ENCODE data around the gene ADAMTS12. TPM values are rescaled to one million over a fixed set of nuclear protein-coding genes. Genes with fewer than 3 reads are reported as not detected.

Gene ADAMTS12
- total and polyA plus RNA-seq, 2 experiments from 2014 or later = 9.1 to 17.1 TPM

DNA sequence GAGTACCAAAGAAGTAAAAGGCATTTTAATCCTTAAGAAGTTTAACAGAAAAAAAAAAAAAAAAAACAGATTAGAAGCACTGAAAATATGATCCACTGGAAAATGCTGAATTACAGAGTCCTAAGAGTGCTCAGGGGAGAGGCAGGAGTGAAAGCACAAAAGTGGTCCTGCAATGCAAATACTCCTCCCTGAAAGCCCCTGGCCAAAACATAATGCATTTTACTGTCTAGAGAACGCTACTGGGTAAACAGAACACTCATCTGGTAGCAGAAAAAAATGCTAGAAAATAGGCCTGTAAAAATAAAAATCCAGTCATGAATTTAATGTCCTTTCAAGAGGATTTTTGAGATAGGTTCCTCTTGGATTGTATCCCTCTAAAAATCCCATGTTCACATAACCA, 81.9 kb downstream of the ADAMTS12 start:
- TF ChIP-seq, protein P1, sequence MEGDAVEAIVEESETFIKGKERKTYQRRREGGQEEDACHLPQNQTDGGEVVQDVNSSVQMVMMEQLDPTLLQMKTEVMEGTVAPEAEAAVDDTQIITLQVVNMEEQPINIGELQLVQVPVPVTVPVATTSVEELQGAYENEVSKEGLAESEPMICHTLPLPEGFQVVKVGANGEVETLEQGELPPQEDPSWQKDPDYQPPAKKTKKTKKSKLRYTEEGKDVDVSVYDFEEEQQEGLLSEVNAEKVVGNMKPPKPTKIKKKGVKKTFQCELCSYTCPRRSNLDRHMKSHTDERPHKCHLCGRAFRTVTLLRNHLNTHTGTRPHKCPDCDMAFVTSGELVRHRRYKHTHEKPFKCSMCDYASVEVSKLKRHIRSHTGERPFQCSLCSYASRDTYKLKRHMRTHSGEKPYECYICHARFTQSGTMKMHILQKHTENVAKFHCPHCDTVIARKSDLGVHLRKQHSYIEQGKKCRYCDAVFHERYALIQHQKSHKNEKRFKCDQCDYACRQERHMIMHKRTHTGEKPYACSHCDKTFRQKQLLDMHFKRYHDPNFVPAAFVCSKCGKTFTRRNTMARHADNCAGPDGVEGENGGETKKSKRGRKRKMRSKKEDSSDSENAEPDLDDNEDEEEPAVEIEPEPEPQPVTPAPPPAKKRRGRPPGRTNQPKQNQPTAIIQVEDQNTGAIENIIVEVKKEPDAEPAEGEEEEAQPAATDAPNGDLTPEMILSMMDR (conservative IDR thresholded peaks at IDR 0.05; ENCODE audit: low read depth in 2 of 2) = no peak
- no peak for TF ChIP-seq ZNF114 (CRISPR knock-in tag; IDR thresholded peaks at IDR 0.05)
- no peak for TF ChIP-seq EZH2phosphoT487 (IDR thresholded peaks at IDR 0.05; ENCODE audit: unreplicated experiment)
- TF ChIP-seq POLR2AphosphoS5 (IDR thresholded peaks at IDR 0.05; ENCODE audit: low read depth) = no peak
- TF ChIP-seq, protein P2, sequence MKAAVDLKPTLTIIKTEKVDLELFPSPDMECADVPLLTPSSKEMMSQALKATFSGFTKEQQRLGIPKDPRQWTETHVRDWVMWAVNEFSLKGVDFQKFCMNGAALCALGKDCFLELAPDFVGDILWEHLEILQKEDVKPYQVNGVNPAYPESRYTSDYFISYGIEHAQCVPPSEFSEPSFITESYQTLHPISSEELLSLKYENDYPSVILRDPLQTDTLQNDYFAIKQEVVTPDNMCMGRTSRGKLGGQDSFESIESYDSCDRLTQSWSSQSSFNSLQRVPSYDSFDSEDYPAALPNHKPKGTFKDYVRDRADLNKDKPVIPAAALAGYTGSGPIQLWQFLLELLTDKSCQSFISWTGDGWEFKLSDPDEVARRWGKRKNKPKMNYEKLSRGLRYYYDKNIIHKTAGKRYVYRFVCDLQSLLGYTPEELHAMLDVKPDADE (IDR thresholded peaks at IDR 0.05) = no peak
- no peak for TF ChIP-seq CREB1 (CRISPR knock-in tag; IDR thresholded peaks at IDR 0.05; ENCODE audit: low read depth)
- TF ChIP-seq, protein P3, sequence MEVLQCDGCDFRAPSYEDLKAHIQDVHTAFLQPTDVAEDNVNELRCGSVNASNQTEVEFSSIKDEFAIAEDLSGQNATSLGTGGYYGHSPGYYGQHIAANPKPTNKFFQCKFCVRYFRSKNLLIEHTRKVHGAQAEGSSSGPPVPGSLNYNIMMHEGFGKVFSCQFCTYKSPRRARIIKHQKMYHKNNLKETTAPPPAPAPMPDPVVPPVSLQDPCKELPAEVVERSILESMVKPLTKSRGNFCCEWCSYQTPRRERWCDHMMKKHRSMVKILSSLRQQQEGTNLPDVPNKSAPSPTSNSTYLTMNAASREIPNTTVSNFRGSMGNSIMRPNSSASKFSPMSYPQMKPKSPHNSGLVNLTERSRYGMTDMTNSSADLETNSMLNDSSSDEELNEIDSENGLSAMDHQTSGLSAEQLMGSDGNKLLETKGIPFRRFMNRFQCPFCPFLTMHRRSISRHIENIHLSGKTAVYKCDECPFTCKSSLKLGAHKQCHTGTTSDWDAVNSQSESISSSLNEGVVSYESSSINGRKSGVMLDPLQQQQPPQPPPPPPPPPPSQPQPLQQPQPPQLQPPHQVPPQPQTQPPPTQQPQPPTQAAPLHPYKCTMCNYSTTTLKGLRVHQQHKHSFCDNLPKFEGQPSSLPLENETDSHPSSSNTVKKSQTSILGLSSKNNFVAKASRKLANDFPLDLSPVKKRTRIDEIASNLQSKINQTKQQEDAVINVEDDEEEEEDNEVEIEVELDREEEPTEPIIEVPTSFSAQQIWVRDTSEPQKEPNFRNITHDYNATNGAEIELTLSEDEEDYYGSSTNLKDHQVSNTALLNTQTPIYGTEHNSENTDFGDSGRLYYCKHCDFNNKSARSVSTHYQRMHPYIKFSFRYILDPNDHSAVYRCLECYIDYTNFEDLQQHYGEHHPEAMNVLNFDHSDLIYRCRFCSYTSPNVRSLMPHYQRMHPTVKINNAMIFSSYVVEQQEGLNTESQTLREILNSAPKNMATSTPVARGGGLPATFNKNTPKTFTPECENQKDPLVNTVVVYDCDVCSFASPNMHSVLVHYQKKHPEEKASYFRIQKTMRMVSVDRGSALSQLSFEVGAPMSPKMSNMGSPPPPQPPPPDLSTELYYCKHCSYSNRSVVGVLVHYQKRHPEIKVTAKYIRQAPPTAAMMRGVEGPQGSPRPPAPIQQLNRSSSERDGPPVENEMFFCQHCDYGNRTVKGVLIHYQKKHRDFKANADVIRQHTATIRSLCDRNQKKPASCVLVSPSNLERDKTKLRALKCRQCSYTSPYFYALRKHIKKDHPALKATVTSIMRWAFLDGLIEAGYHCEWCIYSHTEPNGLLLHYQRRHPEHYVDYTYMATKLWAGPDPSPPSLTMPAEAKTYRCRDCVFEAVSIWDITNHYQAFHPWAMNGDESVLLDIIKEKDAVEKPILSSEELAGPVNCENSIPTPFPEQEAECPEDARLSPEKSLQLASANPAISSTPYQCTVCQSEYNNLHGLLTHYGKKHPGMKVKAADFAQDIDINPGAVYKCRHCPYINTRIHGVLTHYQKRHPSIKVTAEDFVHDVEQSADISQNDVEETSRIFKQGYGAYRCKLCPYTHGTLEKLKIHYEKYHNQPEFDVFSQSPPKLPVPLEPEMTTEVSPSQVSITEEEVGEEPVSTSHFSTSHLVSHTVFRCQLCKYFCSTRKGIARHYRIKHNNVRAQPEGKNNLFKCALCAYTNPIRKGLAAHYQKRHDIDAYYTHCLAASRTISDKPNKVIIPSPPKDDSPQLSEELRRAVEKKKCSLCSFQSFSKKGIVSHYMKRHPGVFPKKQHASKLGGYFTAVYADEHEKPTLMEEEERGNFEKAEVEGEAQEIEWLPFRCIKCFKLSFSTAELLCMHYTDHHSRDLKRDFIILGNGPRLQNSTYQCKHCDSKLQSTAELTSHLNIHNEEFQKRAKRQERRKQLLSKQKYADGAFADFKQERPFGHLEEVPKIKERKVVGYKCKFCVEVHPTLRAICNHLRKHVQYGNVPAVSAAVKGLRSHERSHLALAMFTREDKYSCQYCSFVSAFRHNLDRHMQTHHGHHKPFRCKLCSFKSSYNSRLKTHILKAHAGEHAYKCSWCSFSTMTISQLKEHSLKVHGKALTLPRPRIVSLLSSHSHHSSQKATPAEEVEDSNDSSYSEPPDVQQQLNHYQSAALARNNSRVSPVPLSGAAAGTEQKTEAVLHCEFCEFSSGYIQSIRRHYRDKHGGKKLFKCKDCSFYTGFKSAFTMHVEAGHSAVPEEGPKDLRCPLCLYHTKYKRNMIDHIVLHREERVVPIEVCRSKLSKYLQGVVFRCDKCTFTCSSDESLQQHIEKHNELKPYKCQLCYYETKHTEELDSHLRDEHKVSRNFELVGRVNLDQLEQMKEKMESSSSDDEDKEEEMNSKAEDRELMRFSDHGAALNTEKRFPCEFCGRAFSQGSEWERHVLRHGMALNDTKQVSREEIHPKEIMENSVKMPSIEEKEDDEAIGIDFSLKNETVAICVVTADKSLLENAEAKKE (CRISPR knock-in tag; IDR thresholded peaks at IDR 0.05) = no peak
- TF ChIP-seq EZH2 (IDR thresholded peaks at IDR 0.05; ENCODE audit: low read depth, unreplicated experiment) = no peak
- no peak for TF ChIP-seq ZNF331 (CRISPR knock-in tag; IDR thresholded peaks at IDR 0.05; ENCODE audit: low read depth)
- no peak for TF ChIP-seq NANOG (IDR thresholded peaks at IDR 0.05; ENCODE audit: borderline replicate concordance)
- TF ChIP-seq, protein P4, sequence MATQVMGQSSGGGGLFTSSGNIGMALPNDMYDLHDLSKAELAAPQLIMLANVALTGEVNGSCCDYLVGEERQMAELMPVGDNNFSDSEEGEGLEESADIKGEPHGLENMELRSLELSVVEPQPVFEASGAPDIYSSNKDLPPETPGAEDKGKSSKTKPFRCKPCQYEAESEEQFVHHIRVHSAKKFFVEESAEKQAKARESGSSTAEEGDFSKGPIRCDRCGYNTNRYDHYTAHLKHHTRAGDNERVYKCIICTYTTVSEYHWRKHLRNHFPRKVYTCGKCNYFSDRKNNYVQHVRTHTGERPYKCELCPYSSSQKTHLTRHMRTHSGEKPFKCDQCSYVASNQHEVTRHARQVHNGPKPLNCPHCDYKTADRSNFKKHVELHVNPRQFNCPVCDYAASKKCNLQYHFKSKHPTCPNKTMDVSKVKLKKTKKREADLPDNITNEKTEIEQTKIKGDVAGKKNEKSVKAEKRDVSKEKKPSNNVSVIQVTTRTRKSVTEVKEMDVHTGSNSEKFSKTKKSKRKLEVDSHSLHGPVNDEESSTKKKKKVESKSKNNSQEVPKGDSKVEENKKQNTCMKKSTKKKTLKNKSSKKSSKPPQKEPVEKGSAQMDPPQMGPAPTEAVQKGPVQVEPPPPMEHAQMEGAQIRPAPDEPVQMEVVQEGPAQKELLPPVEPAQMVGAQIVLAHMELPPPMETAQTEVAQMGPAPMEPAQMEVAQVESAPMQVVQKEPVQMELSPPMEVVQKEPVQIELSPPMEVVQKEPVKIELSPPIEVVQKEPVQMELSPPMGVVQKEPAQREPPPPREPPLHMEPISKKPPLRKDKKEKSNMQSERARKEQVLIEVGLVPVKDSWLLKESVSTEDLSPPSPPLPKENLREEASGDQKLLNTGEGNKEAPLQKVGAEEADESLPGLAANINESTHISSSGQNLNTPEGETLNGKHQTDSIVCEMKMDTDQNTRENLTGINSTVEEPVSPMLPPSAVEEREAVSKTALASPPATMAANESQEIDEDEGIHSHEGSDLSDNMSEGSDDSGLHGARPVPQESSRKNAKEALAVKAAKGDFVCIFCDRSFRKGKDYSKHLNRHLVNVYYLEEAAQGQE (IDR thresholded peaks at IDR 0.05; ENCODE audit: unreplicated experiment) = no peak
- TF ChIP-seq STAT1 (IDR thresholded peaks at IDR 0.05; ENCODE audit: unreplicated experiment) = no peak
- no peak for TF ChIP-seq JUNB (IDR thresholded peaks at IDR 0.05; ENCODE audit: unreplicated experiment)
- no peak overlapping the region for H3K4me2 ChIP-seq
- ATAC-seq (no peak), DNase-seq (ENCODE audit: low spot score) (no peak)
- H3K4me1 ChIP-seq (ENCODE audit: insufficient read depth) = peaks cover 23% of the 10 kb centered on the region
- Mint-ChIP-seq H3K27me3 (ENCODE audit: insufficient read depth, low read depth, poor library complexity) (peaks cover 1% of the 10 kb centered on the region), H3K4me3 (no peak overlapping the region), H3K27ac (no peak overlapping the region), H3K36me3 (ENCODE audit: low read depth) (no peaks in the 10 kb centered on the region), H3K4me1 (peaks cover 28% of the 10 kb centered on the region), H3K9me3 (no peaks in the 10 kb centered on the region)
- H3K9me2 ChIP-seq (ENCODE audit: insufficient read depth) = no peaks in the 10 kb centered on the region
- H3K79me2 ChIP-seq (replicated peaks; ENCODE audit: insufficient read depth) = no peaks in the 10 kb centered on the region
- H3K4me3 ChIP-seq = no peak overlapping the region
- H3K27ac ChIP-seq (ENCODE audit: low read depth) = no peak overlapping the region
- no peaks in the 10 kb centered on the region for H3K36me3 ChIP-seq (ENCODE audit: insufficient read depth)
- no peaks in the 10 kb centered on the region for H3F3A ChIP-seq (replicated peaks; ENCODE audit: low read depth)
- no peaks in the 10 kb centered on the region for H3K27me3 ChIP-seq (ENCODE audit: insufficient read depth)
- no peaks in the 10 kb centered on the region for H4K20me1 ChIP-seq (replicated peaks; ENCODE audit: insufficient read depth)
- no peak overlapping the region for H2AFZ ChIP-seq

Measured in GM23338 (cell line).